GM12875 (cell line): ENCODE data around the gene TMEM270.

Experiments
- H3K4me3 ChIP-seq: one replicate; pipeline ENCODE4 v1.5.1; 2011; ENCODE audit warnings: low read depth, low read length, control low read depth
- TF ChIP-seq, protein P1 (sequence below): IDR thresholded peaks from 2 replicates; pipeline ENCODE4 v1.5.1; 2011; ENCODE audit warnings: low read depth, mild to moderate bottlenecking, control low read depth, inconsistent platforms, low read length, moderate library complexity, borderline replicate concordance; ENCODE audit not compliant: insufficient read depth

The TMEM270 gene

DNA sequence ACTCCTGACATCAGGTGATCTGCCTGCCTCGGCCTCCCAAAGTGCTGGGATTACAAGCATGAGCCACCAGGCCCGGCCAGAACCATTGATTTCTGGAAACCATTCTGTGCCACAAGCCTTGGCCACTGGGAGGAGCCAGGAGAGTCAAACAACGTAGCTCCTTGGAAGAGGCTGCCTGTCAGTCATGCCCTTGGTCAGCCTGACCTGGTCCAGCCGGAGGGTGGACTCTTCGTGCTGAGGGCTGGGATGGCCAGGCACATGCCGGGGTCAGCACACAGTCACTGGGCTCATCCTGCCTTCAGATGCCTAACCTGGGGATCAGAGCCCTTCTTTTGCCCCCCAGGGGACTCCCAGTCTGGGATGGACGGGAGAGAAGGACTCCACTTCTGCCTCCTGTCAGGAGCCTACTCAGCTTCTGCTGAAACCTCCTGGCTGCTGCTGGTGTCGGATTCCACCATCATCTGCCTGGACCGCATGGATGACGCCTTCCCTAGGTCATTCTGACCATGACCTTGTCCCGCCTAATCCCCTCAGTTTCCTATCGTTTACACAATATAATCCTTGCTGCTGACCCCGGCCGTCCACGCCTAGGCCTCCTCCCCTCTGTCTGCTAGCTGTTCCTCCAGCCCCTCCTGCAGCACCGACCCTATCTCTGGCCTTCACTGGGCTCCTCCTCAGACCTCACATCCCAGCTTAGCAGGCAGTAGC lies 30.4 kb downstream of the TMEM270 start:
- TF ChIP-seq, protein P1, sequence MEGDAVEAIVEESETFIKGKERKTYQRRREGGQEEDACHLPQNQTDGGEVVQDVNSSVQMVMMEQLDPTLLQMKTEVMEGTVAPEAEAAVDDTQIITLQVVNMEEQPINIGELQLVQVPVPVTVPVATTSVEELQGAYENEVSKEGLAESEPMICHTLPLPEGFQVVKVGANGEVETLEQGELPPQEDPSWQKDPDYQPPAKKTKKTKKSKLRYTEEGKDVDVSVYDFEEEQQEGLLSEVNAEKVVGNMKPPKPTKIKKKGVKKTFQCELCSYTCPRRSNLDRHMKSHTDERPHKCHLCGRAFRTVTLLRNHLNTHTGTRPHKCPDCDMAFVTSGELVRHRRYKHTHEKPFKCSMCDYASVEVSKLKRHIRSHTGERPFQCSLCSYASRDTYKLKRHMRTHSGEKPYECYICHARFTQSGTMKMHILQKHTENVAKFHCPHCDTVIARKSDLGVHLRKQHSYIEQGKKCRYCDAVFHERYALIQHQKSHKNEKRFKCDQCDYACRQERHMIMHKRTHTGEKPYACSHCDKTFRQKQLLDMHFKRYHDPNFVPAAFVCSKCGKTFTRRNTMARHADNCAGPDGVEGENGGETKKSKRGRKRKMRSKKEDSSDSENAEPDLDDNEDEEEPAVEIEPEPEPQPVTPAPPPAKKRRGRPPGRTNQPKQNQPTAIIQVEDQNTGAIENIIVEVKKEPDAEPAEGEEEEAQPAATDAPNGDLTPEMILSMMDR, result no peak
- no peak overlapping the region for H3K4me3 ChIP-seq

DNA sequence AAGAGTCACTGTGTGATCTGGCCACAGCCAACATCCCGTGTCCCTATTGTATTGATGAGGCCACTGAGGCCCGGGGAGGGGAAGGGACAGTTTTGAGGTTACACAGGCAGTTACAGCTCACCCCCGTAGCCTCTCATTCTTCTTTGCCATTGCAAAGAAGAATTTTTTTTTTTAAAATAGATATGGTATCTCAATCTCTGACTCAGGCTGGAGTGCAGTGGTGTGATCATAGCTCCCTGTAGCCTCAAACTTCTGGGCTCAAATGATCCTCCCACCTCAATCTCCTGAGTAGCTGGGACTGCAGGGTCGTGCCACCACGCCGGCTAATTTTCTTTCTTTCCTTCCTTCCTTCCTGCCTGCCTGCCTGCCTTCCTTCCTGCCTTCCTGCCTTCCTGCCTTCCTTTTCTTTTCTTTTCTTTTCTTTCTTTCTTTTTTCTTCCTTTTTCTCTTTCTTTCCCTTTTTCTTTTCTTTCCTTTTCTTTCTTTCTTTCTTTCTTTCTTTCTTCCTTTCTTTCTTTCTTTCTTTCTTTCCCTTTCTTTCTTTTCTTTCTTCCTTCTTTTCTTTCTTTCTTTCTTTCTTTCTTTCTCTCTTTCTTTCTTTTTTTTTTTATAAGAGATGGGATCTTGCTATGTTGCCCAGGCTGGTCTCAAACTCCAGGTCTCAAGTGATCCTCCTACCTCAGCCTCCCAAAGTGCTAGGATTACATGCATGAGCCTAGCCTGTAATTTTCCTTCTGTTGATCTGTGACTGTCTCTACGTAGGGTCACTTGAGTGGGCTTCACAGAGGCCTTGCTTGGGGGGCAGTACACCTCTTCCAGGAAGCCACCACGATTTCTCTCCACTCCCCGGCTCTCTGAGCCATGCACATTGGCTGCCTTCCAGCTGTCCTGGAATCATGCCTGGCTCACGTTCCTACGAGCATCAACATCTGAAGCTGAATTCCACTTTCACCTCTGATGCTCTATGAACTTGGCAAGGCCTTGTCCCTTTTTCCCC lies 31.3 kb downstream of the TMEM270 start:
- TF ChIP-seq, protein P1, result no peak
- H3K4me3 ChIP-seq, result no peak overlapping the region

DNA sequence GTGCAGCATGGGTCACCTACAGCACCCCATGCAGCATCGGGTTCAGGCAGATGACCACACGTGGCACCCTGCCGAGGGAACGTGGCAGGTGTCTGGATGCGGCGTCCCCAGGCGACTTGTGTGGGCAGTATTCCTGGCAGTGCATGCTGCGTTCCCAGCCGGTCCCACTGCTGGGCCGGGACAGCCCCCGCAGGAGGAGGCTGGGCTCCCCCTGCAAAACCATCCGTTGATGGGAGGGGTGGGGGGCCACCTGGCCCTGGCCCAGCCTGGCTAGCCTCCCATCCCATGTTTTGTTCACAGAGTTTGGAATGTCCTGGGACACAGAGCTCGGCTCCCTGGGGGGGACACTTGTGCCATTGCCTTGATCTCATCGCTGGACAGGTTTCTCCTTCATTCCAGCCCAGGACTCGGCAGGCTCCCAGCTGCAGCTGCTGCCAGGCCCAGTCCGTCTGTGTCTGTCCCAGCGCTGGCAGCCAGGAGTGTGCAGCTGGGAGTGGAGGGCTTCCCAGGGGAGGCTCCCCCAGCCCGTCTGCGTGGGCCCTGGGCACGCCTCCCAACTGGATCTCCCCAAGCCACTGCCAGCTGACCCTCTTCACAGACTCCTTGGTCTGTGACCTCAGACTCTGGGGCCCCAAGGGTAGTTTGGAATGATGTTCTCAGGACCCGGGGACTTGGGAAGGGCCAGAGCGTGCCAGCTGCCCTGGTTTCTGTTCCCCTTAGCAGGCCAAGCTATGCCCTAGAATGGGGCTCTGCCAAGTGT lies 32.6 kb downstream of the TMEM270 start:
- H3K4me3 ChIP-seq, result no peak overlapping the region
- TF ChIP-seq, protein P1, result no peak

DNA sequence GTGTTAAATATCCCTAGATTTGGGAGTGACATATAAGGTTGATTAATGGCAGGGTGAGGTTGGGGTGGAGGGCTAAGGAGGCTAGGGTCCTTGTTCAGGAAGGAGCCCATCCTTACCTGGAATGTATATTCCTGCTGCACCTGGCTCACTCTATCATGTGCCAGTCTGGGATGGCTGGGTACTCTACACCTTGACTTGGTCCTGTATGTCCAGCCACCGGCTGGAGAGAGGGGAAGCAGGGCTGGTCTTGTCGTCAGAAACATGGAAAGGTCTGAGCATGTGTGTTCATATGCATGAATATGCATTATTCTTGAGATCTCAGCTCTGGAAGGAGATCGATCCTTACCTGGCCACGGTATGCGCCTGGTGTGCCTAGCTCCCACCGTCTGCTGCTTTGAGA lies 33.2 kb downstream of the TMEM270 start:
- TF ChIP-seq, protein P1, result no peak
- no peak overlapping the region for H3K4me3 ChIP-seq

DNA sequence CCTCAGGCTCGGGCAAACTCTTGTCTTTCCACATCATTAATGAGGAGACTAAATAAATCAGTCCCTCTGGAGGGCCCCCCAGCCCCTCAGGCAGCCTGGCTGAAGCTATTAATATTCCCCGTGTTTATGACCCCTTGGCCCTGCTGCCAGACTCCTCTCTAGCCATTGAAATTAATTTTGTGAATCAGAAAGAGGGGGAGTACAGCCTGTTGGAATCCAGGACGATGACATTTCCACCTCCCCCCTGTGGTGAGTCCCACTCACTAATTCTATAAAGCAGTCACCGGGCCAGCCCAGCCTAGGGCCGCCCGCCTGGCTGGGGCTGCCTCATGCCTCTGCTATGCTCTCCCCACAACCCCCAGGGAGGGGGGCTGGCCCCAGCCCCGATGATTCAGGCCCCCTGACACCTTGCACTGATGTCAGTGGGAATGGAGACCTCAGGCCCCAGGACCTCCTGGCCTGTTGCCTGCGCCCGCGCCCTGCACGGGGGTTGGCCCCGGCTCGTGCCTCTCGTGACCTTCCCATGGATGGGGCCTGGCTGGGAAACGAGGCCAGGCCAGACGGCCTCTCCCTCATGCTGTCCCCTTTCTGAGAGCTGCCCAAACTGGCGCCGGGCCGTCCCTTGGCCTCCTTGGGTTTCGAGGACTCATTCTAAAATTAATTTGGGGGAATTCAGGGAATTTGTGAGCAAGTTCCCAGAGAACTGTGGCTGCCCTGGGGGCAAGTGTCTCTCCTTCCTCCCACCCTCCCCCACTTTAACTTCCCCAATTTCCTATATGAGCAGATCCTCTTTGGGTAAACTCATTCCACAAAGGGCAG lies 34.0 kb downstream of the TMEM270 start:
- no peak overlapping the region for H3K4me3 ChIP-seq
- TF ChIP-seq, protein P1, result no peak

DNA sequence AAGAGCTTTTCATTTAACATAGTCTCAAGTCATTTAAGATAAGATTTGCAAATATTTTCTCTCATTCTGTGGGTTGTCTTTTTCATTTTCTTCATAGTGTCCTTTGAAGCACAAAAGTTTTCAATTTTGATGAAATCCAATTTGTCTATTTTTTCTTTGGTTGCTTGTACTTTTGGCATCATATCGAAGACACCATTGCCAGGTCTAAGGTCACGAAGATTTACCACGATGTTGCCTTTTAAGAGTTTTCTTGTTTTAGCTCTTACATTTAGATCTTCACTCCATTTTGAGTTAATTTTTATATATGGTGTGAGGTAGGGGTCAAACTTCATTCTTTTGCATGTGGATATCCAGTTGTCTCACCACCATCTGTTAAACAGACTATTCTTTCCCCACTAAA lies 34.7 kb downstream of the TMEM270 start:
- TF ChIP-seq, protein P1, result no peak
- no peak overlapping the region for H3K4me3 ChIP-seq
